GM11168 (cell line): ENCODE data around the gene MIGA2.

Experiments used
- in situ Hi-C: fragments of 300-500 bp; cut with MboI; formaldehyde crosslinking; loops from one replicate; pipeline ENCODE4 v1.12.0; 2022; ENCODE audit warnings: low sequenced_read_pairs; ENCODE audit not compliant: unreplicated experiment

MIGA2 gene

GRCh38 chr9:129093602-129094386 lies 57.4 kb downstream of the MIGA2 start:
- in situ Hi-C loops: no loop called here

- in situ Hi-C loops: no loop called here
These were observed 58.2 kb downstream of the MIGA2 start for GRCh38 chr9:129094387-129095169.

DNA sequence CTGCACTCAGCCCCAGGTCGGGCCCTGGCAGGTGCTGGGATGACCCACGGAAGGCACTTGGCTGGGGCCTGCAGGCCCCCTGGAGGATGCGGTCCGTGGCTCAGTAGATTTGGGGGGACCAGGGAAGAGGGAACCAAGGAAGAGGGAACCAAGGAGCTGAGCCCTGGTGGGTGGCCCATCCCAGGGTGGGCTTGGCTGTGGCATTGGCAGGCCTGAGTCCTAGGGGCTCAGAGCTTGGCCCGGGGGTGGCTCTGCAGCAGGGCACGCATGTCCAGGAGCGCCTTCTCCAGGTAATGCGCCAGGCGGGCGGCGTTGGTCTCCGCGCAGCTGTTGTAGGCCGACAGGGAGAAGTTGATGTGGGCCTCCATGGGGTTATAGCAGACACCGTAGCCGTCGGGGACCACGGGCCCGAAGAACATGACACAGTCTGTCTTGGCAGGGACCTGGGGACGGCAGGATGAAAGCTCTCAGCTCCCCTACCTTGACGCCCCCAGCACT lies 58.8 kb downstream of the MIGA2 start:
- in situ Hi-C loops: no loop called here

DNA sequence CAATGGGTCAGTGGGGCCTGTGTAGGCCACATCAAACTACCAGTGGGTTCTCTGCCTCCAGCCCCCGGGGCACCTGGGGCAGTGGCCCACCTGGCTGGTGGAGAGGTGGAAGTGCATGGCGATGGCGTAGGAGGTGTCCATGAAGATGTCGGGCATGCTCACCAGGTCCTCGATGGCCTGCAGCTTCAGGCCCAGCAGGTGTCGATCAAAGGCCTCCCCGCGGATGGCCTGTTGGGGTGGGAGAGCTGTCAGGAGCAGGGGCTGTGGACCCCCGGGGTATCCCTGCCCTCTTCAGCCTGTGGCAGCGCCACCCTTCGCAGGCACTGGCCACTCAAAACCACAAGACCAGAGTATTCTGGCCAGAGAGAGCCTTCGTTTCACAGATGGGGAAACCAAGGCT lies 59.5 kb downstream of the MIGA2 start:
- in situ Hi-C loops: no loop called here

DNA sequence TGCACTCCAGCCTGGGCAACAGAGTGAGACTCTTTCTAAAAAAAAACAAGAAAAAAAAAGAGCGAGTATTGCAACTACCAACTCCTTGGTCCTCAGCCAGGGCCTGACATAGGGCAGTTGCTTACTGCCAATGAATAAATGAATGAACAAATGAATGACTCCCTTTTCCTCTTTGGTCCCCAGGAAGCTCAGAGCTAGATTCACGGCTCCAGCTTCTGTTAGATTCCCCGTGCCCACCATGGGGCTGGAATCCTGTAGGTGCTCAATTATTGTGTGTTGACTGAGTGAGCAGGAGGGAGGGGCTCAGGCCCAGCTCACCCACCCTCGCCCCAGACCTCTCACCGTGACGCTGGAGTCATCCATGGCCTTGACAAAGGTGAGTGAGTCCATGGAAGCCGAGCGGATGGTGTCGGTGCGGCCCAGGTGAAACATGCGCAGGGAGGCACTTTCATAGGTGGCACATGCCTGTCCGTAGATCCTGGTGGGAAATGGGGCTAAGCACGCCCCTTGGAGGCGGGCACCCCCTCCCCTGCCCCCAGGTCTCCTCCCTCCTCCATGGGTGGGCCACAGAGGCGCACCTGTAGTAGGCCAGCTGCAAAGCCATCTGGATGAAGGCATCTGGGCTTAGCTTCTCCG lies 61.4 kb downstream of the MIGA2 start:
- in situ Hi-C loops: no loop called here

GRCh38 chr9:129098328-129098727 lies 61.9 kb downstream of the MIGA2 start:
- in situ Hi-C loops: no loop called here

- in situ Hi-C loops: no loop called here
These were observed 64.2 kb downstream of the MIGA2 start for GRCh38 chr9:129100383-129101169.

DNA sequence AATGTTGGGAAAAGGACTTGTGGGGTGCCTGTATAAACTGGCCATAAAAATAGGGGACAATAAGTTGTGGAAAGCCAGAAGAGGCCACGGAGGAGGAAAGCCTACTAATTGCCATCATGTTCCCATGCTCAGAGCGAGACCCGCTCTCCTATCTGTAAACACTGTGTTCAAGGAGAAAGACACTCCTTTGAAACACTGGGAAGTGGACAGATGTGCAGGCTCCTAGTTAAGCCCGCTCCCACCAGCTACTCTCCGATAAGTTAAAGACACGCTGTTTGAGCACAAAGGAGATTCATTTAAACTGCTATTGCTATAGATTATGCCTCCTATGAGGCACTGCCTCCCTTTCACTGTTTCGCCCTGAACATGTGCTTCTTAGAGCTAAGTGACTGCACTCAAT lies 64.9 kb downstream of the MIGA2 start:
- in situ Hi-C loops: no loop called here

- in situ Hi-C loops: no loop called here
These were observed 65.7 kb downstream of the MIGA2 start for GRCh38 chr9:129102095-129102525.

- in situ Hi-C loops: no loop called here
These were observed 66.6 kb downstream of the MIGA2 start for GRCh38 chr9:129102791-129103594.

- in situ Hi-C loops: no loop called here
These were observed 67.2 kb downstream of the MIGA2 start for GRCh38 chr9:129103595-129103965.

GRCh38 chr9:129104051-129104450 lies 67.6 kb downstream of the MIGA2 start:
- in situ Hi-C loops: no loop called here

DNA sequence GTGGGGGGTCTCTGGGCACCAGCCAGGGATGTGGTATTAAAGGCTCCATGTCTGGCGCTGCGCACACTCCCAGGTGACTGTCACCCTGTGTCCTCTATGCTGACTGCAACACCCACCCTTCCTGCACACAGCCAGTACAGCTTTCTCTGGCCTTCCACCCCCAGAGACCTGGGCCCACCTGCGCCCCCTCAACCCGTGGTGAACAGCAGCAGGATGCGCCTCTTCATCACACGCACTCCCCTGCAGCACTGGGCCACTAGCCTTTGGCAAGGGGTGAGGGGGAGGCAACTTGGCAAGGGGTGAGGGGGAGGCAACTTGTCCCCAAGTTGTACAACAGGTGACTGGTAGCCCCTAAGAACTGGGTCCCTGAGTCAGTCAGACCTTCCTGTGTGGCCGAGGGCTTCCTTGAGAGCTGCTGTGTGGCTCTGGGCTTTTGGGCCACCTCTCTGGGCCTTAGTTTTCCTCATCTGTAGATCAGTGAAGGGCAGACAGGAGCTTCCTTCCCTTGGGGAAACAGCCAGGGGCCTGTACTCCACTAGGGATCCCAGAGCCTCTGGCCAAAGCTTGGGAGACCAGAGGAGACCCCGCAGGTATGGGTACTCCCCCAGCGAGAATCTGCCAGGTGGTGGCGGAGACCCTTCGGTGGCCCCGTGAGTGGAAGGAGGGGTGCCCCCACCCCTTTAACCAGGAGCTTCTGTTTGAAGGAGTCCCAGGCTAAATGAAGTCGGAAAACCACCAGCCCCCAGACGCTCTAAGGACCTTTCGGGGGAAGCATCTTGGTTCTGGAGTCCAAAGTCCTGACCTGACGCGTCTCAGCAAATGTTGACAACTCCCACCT lies 69.7 kb downstream of the MIGA2 start:
- in situ Hi-C loops: no loop called here

DNA sequence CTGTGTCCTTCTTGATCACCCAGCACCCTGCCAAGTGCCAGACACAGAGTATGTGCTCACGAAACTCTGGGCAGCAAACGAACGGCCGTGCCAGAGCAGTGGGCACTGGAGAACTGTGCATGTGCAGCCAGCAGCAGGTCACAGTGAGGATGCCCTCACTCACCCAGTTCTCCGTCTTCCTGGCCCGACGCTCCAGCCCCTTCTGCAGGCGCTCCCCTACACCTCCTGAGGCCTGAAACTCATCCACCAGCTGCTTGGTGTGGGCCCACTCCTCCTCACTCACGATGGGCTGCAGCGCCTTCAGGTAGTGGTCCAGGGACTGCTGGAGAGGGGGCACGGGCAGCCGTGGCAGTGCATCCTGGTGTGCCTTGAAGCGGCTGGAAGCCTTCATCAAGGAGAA lies 71.2 kb downstream of the MIGA2 start:
- in situ Hi-C loops: no loop called here

GRCh38 chr9:129108083-129108804 lies 71.8 kb downstream of the MIGA2 start:
- in situ Hi-C loops: no loop called here

DNA sequence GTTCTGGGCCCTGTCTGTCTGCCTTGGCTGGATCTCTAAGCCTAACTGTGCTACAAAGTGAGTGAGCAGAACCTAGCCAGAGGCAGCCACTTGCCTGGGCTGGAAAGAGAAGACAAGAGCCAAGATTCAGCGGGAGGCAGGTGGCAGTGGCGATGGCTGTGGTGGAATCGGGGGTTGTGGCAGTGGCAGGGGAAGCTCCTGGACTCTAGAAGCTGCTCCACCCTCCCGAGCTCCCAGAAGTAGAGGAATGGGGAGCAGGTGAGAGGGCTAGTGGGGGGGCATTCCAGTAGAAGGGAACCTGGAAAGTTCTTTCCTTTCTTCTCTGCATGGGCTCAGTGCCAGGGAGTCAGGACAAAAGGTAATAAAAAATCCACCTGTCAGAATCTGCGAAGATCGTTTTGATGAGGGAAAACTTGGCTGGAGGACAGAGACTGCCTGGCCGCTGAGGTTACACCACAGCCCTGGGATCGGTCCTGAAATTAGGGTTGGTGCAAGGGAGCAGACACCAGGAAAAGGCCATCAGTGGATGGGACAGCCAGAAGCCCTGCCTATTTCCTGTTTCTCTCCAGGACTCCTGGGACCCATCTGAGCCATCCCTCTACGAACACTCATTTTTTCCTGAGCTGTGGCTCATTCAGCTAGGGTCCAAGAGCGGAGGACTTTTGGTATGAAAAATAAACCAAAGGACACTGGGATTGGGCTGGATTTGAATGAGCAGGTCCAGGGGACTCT lies 72.5 kb downstream of the MIGA2 start:
- in situ Hi-C loops: no loop called here

- in situ Hi-C loops: no loop called here
These were observed 73.1 kb downstream of the MIGA2 start for GRCh38 chr9:129109537-129109903.
